GM23338 (cell line): ENCODE measurements around the gene SEC14L6. TPM values are rescaled to one million over a fixed set of nuclear protein-coding genes. Genes with fewer than 3 reads are reported as not detected.

ENCODE experiments used
- ATAC-seq: fragments of 200-7000 bp; cut with Tn5 transposase; 3 replicates; pipeline ENCODE4 v1.9.1; 2020
- DNase-seq: peaks from one replicate; pipeline ENCODE4 v3.0.0-alpha.2; 2015; ENCODE audit warnings: low spot score
- H2AFZ ChIP-seq: fragments of 200-600 bp; sonication (generic); 2 replicates; pipeline ENCODE4 v1.8.0; 2016; ENCODE audit warnings: antibody characterized with exemption, mild to moderate bottlenecking, moderate library complexity
- H3F3A ChIP-seq: fragments of 200-600 bp; sonication (generic); replicated peaks from 2 replicates; pipeline ENCODE4 v1.8.0; 2017; ENCODE audit warnings: antibody characterized with exemption, mixed run types, low read depth
- H3K27ac ChIP-seq: fragments of 200-600 bp; sonication (generic); 2 replicates; pipeline ENCODE4 v1.6.1; 2016; ENCODE audit warnings: low read depth
- H3K27me3 ChIP-seq: fragments of 200-600 bp; sonication (generic); 2 replicates; pipeline ENCODE4 v1.8.0; 2016; ENCODE audit warnings: mild to moderate bottlenecking, mixed run types, moderate library complexity; ENCODE audit not compliant: insufficient read depth
- H3K36me3 ChIP-seq: fragments of 200-600 bp; sonication (generic); 2 replicates; pipeline ENCODE4 v1.8.0; 2016; ENCODE audit warnings: mild to moderate bottlenecking; ENCODE audit not compliant: insufficient read depth
- H3K4me1 ChIP-seq: fragments of 200-600 bp; sonication (generic); 2 replicates; pipeline ENCODE4 v1.8.0; 2016; ENCODE audit warnings: mild to moderate bottlenecking, moderate library complexity; ENCODE audit not compliant: insufficient read depth
- H3K4me2 ChIP-seq: fragments of 200-600 bp; sonication (generic); 2 replicates; pipeline ENCODE4 v1.7.1; 2017; ENCODE audit warnings: mixed run types
- H3K4me3 ChIP-seq: fragments of 200-600 bp; sonication (generic); 2 replicates; pipeline ENCODE4 v1.6.1; 2016; ENCODE audit warnings: mixed run types
- H3K79me2 ChIP-seq: fragments of 200-600 bp; sonication (generic); replicated peaks from 2 replicates; pipeline ENCODE4 v1.8.0; 2017; ENCODE audit warnings: mild to moderate bottlenecking; ENCODE audit not compliant: insufficient read depth
- H3K9me2 ChIP-seq: fragments of 200-600 bp; sonication (generic); 2 replicates; pipeline ENCODE4 v1.8.0; 2017; ENCODE audit not compliant: insufficient read depth
- H4K20me1 ChIP-seq: fragments of 200-600 bp; sonication (generic); replicated peaks from 2 replicates; pipeline ENCODE4 v1.8.0; 2017; ENCODE audit warnings: mild to moderate bottlenecking; ENCODE audit not compliant: insufficient read depth
- H3K27ac Mint-ChIP-seq: 2 replicates; pipeline ENCODE4 v1.8.0; 2020; ENCODE audit warnings: inconsistent platforms, mild to moderate bottlenecking, moderate library complexity, mixed read lengths
- H3K27me3 Mint-ChIP-seq: 3 replicates; pipeline ENCODE4 v1.8.0; 2022; ENCODE audit warnings: low read depth, mild to moderate bottlenecking, moderate library complexity, mixed read lengths, inconsistent platforms; ENCODE audit not compliant: insufficient read depth, poor library complexity
- H3K36me3 Mint-ChIP-seq: 3 replicates; pipeline ENCODE4 v1.8.0; 2021; ENCODE audit warnings: low read depth, mild to moderate bottlenecking, inconsistent platforms, moderate library complexity, mixed read lengths
- H3K4me1 Mint-ChIP-seq: 3 replicates; pipeline ENCODE4 v1.8.0; 2020; ENCODE audit warnings: mild to moderate bottlenecking, inconsistent platforms, mixed read lengths
- H3K4me3 Mint-ChIP-seq: 3 replicates; pipeline ENCODE4 v1.8.0; 2021; ENCODE audit warnings: moderate library complexity, mild to moderate bottlenecking, inconsistent platforms, mixed read lengths
- H3K9me3 Mint-ChIP-seq: 3 replicates; pipeline ENCODE4 v1.8.0; 2020; ENCODE audit warnings: moderate library complexity, mild to moderate bottlenecking, inconsistent platforms, mixed read lengths
- CREB1 ChIP-seq: fragments of 250-450 bp; sonication (Bioruptor Pico); IDR thresholded peaks from 2 replicates; pipeline ENCODE4 v1.5.0; 2020; ENCODE audit warnings: low read depth, mild to moderate bottlenecking, moderate library complexity
- POLR2AphosphoS5 ChIP-seq: IDR thresholded peaks from 2 replicates; pipeline ENCODE4 v1.6.1; 2016; ENCODE audit warnings: antibody characterized with exemption, low read depth
- polyA plus RNA-seq: library from polyadenylated mRNA; unstranded; fragments of >200 nt; fragmentation: Nextera tagmentation; extraction: Ambion mirVana; gene quantifications from 2 replicates; pipeline ENCODE4 v1.2.1, GENCODE V29; 2016
- total RNA-seq: library from RNA; depleted of rRNA; stranded (reverse); fragments of >200 nt; shearing (Covaris generic); gene quantifications from 2 replicates; pipeline ENCODE4 v1.2.3, GENCODE V29; 2014
- TF ChIP-seq, protein P1 (sequence below): fragments of 250-450 bp; sonication (Bioruptor Pico); IDR thresholded peaks from 2 replicates; pipeline ENCODE4 v1.5.0; 2020; ENCODE audit warnings: mild to moderate bottlenecking, moderate library complexity
- TF ChIP-seq, protein P2 (sequence below), 2 experiments: fragments of 200-600 bp in 1 of 2; sonication (generic) in 1 of 2; conservative IDR thresholded peaks; 2 replicates each; pipeline versions ENCODE4 v1.5.1 to v1.6.1; 2016 to 2017; ENCODE audit warnings: antibody characterized with exemption in 2 of 2, low read depth in 2 of 2, mild to moderate bottlenecking in 2 of 2, moderate library complexity in 1 of 2

SEC14L6 gene
- total and polyA plus RNA-seq, 2 experiments from 2014 or later = 0.84 to 2.1 TPM

DNA sequence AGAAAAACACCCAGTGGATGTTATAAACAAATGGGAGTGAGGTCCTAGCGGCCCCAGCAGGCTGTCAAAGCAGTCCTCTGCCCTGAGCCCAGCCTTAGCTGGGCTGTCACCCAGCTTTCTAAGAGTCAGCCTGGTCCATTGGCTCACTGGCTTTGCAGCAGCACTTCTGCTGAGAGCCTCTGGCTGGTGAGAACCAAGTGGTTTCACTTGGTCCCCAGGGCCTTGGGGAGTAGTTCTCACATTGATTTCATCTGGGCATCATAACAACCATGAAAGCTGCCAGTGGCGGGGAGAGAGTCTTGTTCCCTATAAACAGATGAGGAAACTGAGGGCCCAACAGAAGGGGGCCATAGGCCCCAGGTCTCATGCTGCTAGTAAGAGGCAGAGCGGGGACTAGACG lies 11.4 kb downstream of the SEC14L6 start:
- H3K4me2 ChIP-seq = no peak overlapping the region
- no peaks in the 10 kb centered on the region for H3K36me3 Mint-ChIP-seq
- no peak overlapping the region for H3K4me3 ChIP-seq
- TF ChIP-seq, protein P1, sequence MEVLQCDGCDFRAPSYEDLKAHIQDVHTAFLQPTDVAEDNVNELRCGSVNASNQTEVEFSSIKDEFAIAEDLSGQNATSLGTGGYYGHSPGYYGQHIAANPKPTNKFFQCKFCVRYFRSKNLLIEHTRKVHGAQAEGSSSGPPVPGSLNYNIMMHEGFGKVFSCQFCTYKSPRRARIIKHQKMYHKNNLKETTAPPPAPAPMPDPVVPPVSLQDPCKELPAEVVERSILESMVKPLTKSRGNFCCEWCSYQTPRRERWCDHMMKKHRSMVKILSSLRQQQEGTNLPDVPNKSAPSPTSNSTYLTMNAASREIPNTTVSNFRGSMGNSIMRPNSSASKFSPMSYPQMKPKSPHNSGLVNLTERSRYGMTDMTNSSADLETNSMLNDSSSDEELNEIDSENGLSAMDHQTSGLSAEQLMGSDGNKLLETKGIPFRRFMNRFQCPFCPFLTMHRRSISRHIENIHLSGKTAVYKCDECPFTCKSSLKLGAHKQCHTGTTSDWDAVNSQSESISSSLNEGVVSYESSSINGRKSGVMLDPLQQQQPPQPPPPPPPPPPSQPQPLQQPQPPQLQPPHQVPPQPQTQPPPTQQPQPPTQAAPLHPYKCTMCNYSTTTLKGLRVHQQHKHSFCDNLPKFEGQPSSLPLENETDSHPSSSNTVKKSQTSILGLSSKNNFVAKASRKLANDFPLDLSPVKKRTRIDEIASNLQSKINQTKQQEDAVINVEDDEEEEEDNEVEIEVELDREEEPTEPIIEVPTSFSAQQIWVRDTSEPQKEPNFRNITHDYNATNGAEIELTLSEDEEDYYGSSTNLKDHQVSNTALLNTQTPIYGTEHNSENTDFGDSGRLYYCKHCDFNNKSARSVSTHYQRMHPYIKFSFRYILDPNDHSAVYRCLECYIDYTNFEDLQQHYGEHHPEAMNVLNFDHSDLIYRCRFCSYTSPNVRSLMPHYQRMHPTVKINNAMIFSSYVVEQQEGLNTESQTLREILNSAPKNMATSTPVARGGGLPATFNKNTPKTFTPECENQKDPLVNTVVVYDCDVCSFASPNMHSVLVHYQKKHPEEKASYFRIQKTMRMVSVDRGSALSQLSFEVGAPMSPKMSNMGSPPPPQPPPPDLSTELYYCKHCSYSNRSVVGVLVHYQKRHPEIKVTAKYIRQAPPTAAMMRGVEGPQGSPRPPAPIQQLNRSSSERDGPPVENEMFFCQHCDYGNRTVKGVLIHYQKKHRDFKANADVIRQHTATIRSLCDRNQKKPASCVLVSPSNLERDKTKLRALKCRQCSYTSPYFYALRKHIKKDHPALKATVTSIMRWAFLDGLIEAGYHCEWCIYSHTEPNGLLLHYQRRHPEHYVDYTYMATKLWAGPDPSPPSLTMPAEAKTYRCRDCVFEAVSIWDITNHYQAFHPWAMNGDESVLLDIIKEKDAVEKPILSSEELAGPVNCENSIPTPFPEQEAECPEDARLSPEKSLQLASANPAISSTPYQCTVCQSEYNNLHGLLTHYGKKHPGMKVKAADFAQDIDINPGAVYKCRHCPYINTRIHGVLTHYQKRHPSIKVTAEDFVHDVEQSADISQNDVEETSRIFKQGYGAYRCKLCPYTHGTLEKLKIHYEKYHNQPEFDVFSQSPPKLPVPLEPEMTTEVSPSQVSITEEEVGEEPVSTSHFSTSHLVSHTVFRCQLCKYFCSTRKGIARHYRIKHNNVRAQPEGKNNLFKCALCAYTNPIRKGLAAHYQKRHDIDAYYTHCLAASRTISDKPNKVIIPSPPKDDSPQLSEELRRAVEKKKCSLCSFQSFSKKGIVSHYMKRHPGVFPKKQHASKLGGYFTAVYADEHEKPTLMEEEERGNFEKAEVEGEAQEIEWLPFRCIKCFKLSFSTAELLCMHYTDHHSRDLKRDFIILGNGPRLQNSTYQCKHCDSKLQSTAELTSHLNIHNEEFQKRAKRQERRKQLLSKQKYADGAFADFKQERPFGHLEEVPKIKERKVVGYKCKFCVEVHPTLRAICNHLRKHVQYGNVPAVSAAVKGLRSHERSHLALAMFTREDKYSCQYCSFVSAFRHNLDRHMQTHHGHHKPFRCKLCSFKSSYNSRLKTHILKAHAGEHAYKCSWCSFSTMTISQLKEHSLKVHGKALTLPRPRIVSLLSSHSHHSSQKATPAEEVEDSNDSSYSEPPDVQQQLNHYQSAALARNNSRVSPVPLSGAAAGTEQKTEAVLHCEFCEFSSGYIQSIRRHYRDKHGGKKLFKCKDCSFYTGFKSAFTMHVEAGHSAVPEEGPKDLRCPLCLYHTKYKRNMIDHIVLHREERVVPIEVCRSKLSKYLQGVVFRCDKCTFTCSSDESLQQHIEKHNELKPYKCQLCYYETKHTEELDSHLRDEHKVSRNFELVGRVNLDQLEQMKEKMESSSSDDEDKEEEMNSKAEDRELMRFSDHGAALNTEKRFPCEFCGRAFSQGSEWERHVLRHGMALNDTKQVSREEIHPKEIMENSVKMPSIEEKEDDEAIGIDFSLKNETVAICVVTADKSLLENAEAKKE (CRISPR knock-in tag) = no peak
- TF ChIP-seq, protein P2, sequence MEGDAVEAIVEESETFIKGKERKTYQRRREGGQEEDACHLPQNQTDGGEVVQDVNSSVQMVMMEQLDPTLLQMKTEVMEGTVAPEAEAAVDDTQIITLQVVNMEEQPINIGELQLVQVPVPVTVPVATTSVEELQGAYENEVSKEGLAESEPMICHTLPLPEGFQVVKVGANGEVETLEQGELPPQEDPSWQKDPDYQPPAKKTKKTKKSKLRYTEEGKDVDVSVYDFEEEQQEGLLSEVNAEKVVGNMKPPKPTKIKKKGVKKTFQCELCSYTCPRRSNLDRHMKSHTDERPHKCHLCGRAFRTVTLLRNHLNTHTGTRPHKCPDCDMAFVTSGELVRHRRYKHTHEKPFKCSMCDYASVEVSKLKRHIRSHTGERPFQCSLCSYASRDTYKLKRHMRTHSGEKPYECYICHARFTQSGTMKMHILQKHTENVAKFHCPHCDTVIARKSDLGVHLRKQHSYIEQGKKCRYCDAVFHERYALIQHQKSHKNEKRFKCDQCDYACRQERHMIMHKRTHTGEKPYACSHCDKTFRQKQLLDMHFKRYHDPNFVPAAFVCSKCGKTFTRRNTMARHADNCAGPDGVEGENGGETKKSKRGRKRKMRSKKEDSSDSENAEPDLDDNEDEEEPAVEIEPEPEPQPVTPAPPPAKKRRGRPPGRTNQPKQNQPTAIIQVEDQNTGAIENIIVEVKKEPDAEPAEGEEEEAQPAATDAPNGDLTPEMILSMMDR (conservative IDR thresholded peaks at IDR 0.05; ENCODE audit: low read depth in 2 of 2) = no peak
- TF ChIP-seq CREB1 (CRISPR knock-in tag) (no peak), POLR2AphosphoS5 (no peak)
- no peak overlapping the region for H3K4me3 Mint-ChIP-seq
- H3K27me3 ChIP-seq = no peaks in the 10 kb centered on the region
- H3K36me3 ChIP-seq = no peaks in the 10 kb centered on the region
- no peak for ATAC-seq
- H3K27me3 Mint-ChIP-seq = peaks cover 4% of the 10 kb centered on the region
- H3K27ac ChIP-seq = no peak overlapping the region
- no peaks in the 10 kb centered on the region for H3K9me2 ChIP-seq
- no peak for DNase-seq
- no peaks in the 10 kb centered on the region for H3K9me3 Mint-ChIP-seq
- no peak overlapping the region for H3K27ac Mint-ChIP-seq
- H3K79me2 ChIP-seq = no peaks in the 10 kb centered on the region
- H3F3A ChIP-seq = no peaks in the 10 kb centered on the region
- H4K20me1 ChIP-seq = no peaks in the 10 kb centered on the region
- H2AFZ ChIP-seq = no peak overlapping the region
- peaks cover 4% of the 10 kb centered on the region; the same call in 2 of the 3 replicates for H3K4me1 Mint-ChIP-seq
- no peaks in the 10 kb centered on the region for H3K4me1 ChIP-seq
